ENCODE measurements around the gene SMOC1.

SMOC1 gene

GRCh38 chr14:70080076-70080475 lies 200.9 kb downstream of the SMOC1 start:
- DNase-seq = peak in 15 of 58 donors; percentile 5 to 33 (median 19)
